Tibial artery (tissue), 4 donors: ENCODE results near the gene TAOK3.

Experiments
- DNase-seq, 2 donors: peaks; one replicate each; pipeline ENCODE4 v3.0.0-alpha.2; 2019
- H3K27ac ChIP-seq, 2 donors: fragments of 200-600 bp; sonication (generic) in 1 of 2; 1 replicate in 1 of 2; 2 replicates in 1 of 2; pipeline ENCODE4 v1.5.1; 2018 to 2019; ENCODE audit warnings: mild to moderate bottlenecking in 1 of 2
- H3K27me3 ChIP-seq, 2 donors: fragments of 200-600 bp; sonication (generic) in 1 of 2; one replicate each; pipeline versions ENCODE4 v1.5.1 to v1.6.0; 2016 to 2019
- H3K36me3 ChIP-seq, 3 donors: fragments of 200-600 bp; sonication (generic) in 2 of 3; one replicate each; pipeline ENCODE4 v1.5.1; 2016 to 2019; ENCODE audit warnings: mild to moderate bottlenecking in 2 of 3
- H3K4me1 ChIP-seq, 4 donors: fragments of 200-600 bp; sonication (generic) in 2 of 4; 1 replicate in 3 of 4; 2 replicates in 1 of 4; pipeline ENCODE4 v1.5.1; 2016 to 2019
- H3K4me3 ChIP-seq, 2 donors: fragments of 200-600 bp; sonication (generic) in 1 of 2; 1 replicate in 1 of 2; 2 replicates in 1 of 2; pipeline ENCODE4 v1.5.1; 2018 to 2019; ENCODE audit warnings: mild to moderate bottlenecking in 2 of 2
- H3K9me3 ChIP-seq, 3 donors: fragments of 200-600 bp; sonication (generic) in 1 of 3; one replicate each; pipeline ENCODE4 v1.5.1; 2016 to 2019
- intact Hi-C: fragments of 100-400 bp; cut with DNase I; formaldehyde crosslinking; loops from one replicate; pipeline ENCODE4 v1.15.0; 2023; ENCODE audit warnings: low total_unique reads
- TF ChIP-seq, protein P1 (sequence below), 2 experiments: fragments of 200-600 bp in 1 of 2; fragments of 450-650 bp in 1 of 2; IDR thresholded peaks; one replicate each; pipeline ENCODE4 v1.5.1; 2017 to 2019; ENCODE audit warnings: antibody characterized with exemption in 2 of 2, mild to moderate bottlenecking in 1 of 2, moderate library complexity in 1 of 2

TAOK3 gene

DNA sequence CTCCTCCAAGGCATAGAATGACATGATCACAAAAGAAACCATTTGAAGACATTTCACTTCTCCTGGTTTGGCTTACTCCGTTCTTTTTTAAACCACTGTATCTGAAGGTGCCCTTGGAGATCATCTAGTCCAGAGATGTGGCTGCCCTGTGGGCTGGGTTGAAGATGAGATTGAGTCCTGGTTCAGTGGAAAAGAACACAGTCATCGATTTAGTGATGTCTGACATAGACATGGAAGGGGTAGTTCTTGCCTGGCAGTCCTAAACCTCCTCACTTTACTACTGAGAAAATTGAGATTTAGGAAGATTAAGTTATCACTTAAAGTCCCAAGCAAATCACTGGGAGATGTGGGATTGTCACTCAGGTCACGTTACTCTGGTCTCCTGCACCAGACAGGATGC is 271.7 kb downstream of the TAOK3 start:
- Histone ChIP-seq H3K9me3 (no peaks in the 10 kb centered on the region), H3K4me1 (peaks cover 0 to 10% (median 4%) of the 10 kb centered on the region in 4 donors), H3K27ac (no peak overlapping the region), H3K27me3 (no peaks in the 10 kb centered on the region), H3K4me3 (no peak overlapping the region), H3K36me3 (no peaks in the 10 kb centered on the region)
- intact Hi-C loops: no loop called here
- TF ChIP-seq, protein P1, sequence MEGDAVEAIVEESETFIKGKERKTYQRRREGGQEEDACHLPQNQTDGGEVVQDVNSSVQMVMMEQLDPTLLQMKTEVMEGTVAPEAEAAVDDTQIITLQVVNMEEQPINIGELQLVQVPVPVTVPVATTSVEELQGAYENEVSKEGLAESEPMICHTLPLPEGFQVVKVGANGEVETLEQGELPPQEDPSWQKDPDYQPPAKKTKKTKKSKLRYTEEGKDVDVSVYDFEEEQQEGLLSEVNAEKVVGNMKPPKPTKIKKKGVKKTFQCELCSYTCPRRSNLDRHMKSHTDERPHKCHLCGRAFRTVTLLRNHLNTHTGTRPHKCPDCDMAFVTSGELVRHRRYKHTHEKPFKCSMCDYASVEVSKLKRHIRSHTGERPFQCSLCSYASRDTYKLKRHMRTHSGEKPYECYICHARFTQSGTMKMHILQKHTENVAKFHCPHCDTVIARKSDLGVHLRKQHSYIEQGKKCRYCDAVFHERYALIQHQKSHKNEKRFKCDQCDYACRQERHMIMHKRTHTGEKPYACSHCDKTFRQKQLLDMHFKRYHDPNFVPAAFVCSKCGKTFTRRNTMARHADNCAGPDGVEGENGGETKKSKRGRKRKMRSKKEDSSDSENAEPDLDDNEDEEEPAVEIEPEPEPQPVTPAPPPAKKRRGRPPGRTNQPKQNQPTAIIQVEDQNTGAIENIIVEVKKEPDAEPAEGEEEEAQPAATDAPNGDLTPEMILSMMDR (IDR thresholded peaks at IDR 0.05): no peak
- DNase-seq: no peak
